Measurements from ENCODE around the gene SS18L1.

SS18L1 gene

GRCh38 chr20:62195736-62196135 lies 52.2 kb downstream of the SS18L1 start:
- no peak for DNase-seq
- ATAC-seq: no peak

- ATAC-seq (no peak), DNase-seq (no peak)
Measured at GRCh38 chr20:62196286-62196685, 52.7 kb downstream of the SS18L1 start.

- ATAC-seq: no peak
- DNase-seq: no peak
Measured at GRCh38 chr20:62197311-62197710, 53.7 kb downstream of the SS18L1 start.

- ATAC-seq (no peak), DNase-seq (no peak)
Measured at GRCh38 chr20:62197801-62198200, 54.2 kb downstream of the SS18L1 start.

- no peak for DNase-seq
- ATAC-seq: no peak
Measured at GRCh38 chr20:62198496-62198895, 54.9 kb downstream of the SS18L1 start.

- DNase-seq (no peak), ATAC-seq (no peak)
Measured at GRCh38 chr20:62198931-62199330, 55.4 kb downstream of the SS18L1 start.

- no peak for ATAC-seq
- no peak for DNase-seq
Measured at GRCh38 chr20:62200491-62201172, 57.1 kb downstream of the SS18L1 start.

GRCh38 chr20:62201173-62202082 lies 57.9 kb downstream of the SS18L1 start:
- DNase-seq (no peak), ATAC-seq (no peak)

GRCh38 chr20:62202083-62202395 lies 58.5 kb downstream of the SS18L1 start:
- no peak for ATAC-seq
- DNase-seq: no peak

GRCh38 chr20:62202676-62203377 lies 59.3 kb downstream of the SS18L1 start:
- no peak for ATAC-seq
- no peak for DNase-seq

GRCh38 chr20:62203378-62204030 lies 59.9 kb downstream of the SS18L1 start:
- no peak for ATAC-seq
- DNase-seq: no peak

- DNase-seq (no peak), ATAC-seq (no peak)
Measured at GRCh38 chr20:62205618-62206387, 62.2 kb downstream of the SS18L1 start.

GRCh38 chr20:62206388-62206775 lies 62.8 kb downstream of the SS18L1 start:
- ATAC-seq: no peak
- DNase-seq: no peak

- no peak for ATAC-seq
- no peak for DNase-seq
Measured at GRCh38 chr20:62208061-62208794, 64.7 kb downstream of the SS18L1 start.

GRCh38 chr20:62208795-62209755 lies 65.5 kb downstream of the SS18L1 start:
- no peak for DNase-seq
- no peak for ATAC-seq

- no peak for ATAC-seq
Measured at GRCh38 chr20:62209850-62210495, 66.4 kb downstream of the SS18L1 start.

GRCh38 chr20:62210496-62210855 lies 66.9 kb downstream of the SS18L1 start:
- DNase-seq: no peak
- no peak for ATAC-seq

More at GRCh38 chr20:62209850-62210495, 66.4 kb downstream of the SS18L1 start:
- no peak for DNase-seq

- DNase-seq (no peak), ATAC-seq (no peak)
Measured at GRCh38 chr20:62211216-62211615, 67.6 kb downstream of the SS18L1 start.

- no peak for ATAC-seq
- no peak for DNase-seq
Measured at GRCh38 chr20:62211769-62212288, 68.3 kb downstream of the SS18L1 start.

Data from stimulated activated naive CD8-positive, alpha-beta T cell treated with anti-CD3 and anti-CD28 coated beads, Interleukin-15, Interleukin-2, amounts not matched to agents 100 U/mL and 50 U/mL, for 24 hours (primary cell).